PC-3 (cell line): ENCODE results near the gene CCR7. TPM values are rescaled to one million over a fixed set of nuclear protein-coding genes. Genes with fewer than 3 reads are reported as not detected.

Experiments
- ATAC-seq: fragments of 200-7000 bp; cut with Tn5 transposase; 2 replicates; pipeline ENCODE4 v1.9.1; 2020; ENCODE audit warnings: mild to moderate bottlenecking, moderate library complexity
- BruUV-seq: library from RNA; stranded (reverse); fragments of 400-500 nt; replicated peaks from 2 replicates; lab custom pipeline; 2021; lab: Mats Ljungman, UMichigan
- CTCF ChIA-PET: fragments of 300-600 bp; sonication (Branson Sonifier 250); formaldehyde crosslinking; loops from one replicate; lab custom pipeline; 2022; ENCODE audit warnings: antibody characterized with exemption; lab: Charles Lee
- POLR2A ChIA-PET: fragments of 300-600 bp; sonication (Branson Sonifier 250); formaldehyde crosslinking; loops from one replicate; lab custom pipeline; 2022; ENCODE audit warnings: antibody characterized with exemption; ENCODE audit not compliant: unreplicated experiment; lab: Charles Lee
- DNase-seq: peaks from one replicate; pipeline ENCODE4 v3.0.0-alpha.2; 2015
- H2AFZ ChIP-seq: fragments of 300-600 bp; sonication (generic); 2 replicates; pipeline ENCODE4 v1.6.0; 2016; ENCODE audit warnings: antibody characterized with exemption, low read length
- H3F3A ChIP-seq: fragments of 300-600 bp; sonication (generic); one replicate; pipeline ENCODE4 v1.6.0; 2017; ENCODE audit warnings: antibody characterized with exemption, low read length, control low read depth, mild to moderate bottlenecking; ENCODE audit not compliant: unreplicated experiment
- H3K27ac ChIP-seq: fragments of 300-600 bp; sonication (generic); 2 replicates; pipeline ENCODE4 v1.5.1; 2016; ENCODE audit warnings: mild to moderate bottlenecking, low read length
- H3K27me3 ChIP-seq: fragments of 300-600 bp; sonication (generic); 2 replicates; pipeline ENCODE4 v1.6.1; 2016; ENCODE audit warnings: low read length, mixed read lengths
- H3K36me3 ChIP-seq: fragments of 300-600 bp; sonication (generic); 2 replicates; pipeline ENCODE4 v1.6.1; 2016; ENCODE audit warnings: low read depth, mixed run types, low read length, mixed read lengths
- H3K4me1 ChIP-seq: fragments of 300-600 bp; sonication (generic); 2 replicates; pipeline ENCODE4 v1.5.1; 2016; ENCODE audit warnings: low read length; ENCODE audit not compliant: insufficient read depth
- H3K4me2 ChIP-seq: fragments of 300-600 bp; sonication (generic); 2 replicates; pipeline ENCODE4 v1.6.0; 2016; ENCODE audit warnings: low read length
- H3K4me3 ChIP-seq: fragments of 300-600 bp; sonication (generic); 2 replicates; pipeline ENCODE4 v1.5.1; 2016; ENCODE audit warnings: mild to moderate bottlenecking, low read length, mixed read lengths
- H3K79me2 ChIP-seq: fragments of 300-600 bp; sonication (generic); 2 replicates; pipeline ENCODE4 v1.6.1; 2017; ENCODE audit warnings: low read length, mixed read lengths
- H3K9ac ChIP-seq: fragments of 300-600 bp; sonication (generic); 2 replicates; pipeline ENCODE4 v1.6.0; 2016; ENCODE audit warnings: mild to moderate bottlenecking, low read length
- H3K9me2 ChIP-seq: fragments of 300-600 bp; sonication (generic); replicated peaks from 2 replicates; pipeline ENCODE4 v1.6.1; 2016; ENCODE audit warnings: mixed run types, low read length, mixed read lengths
- H3K9me3 ChIP-seq: fragments of 300-600 bp; sonication (generic); 2 replicates; pipeline ENCODE4 v1.6.1; 2016; ENCODE audit warnings: low read length, mixed read lengths
- H4K20me1 ChIP-seq: fragments of 300-600 bp; sonication (generic); 2 replicates; pipeline ENCODE4 v1.6.1; 2016; ENCODE audit warnings: low read length, mixed read lengths
- CTCF ChIP-seq: fragments of 300-600 bp; sonication (generic); conservative IDR thresholded peaks from 2 replicates; pipeline ENCODE4 v1.5.1; 2017; ENCODE audit warnings: antibody characterized with exemption, low read depth, mild to moderate bottlenecking, low read length
- EZH2 ChIP-seq: fragments of 300-600 bp; sonication (generic); IDR thresholded peaks from one replicate; pipeline ENCODE4 v1.6.1; 2017; ENCODE audit warnings: antibody characterized with exemption, mild to moderate bottlenecking, low read length; ENCODE audit not compliant: unreplicated experiment
- EZH2phosphoT487 ChIP-seq: fragments of 300-600 bp; sonication (generic); IDR thresholded peaks from 2 replicates; pipeline ENCODE4 v1.6.1; 2018; ENCODE audit warnings: mild to moderate bottlenecking, antibody characterized with exemption, low read length, borderline replicate concordance
- intact Hi-C: fragments of 100-400 bp; cut with micrococcal nuclease; formaldehyde crosslinking; loops from 2 replicates; pipeline ENCODE4 v1.9.0; 2023
- total RNA-seq: library from RNA; depleted of rRNA; stranded (reverse); fragments of >200 nt; gene quantifications from 2 replicates; pipeline ENCODE4 v1.2.3, GENCODE V29; 2014

The CCR7 gene
- total RNA-seq, 1 experiment from 2014 or later: not detected

GRCh38 chr17:40511136-40511535, 54.1 kb downstream of the CCR7 start:
- POLR2A ChIA-PET: interaction anchor here (0.6 kb wide), 1 partner anchor 14 kb away, joined by 3 read pairs; no protein-coding TSS in a partner anchor
- Histone ChIP-seq H3K4me3 (no peak overlapping the region), H3K27ac (peak overlapping the region; percentile 91), H3K4me1 (peaks cover 52% of the 10 kb centered on the region), H4K20me1 (no peaks in the 10 kb centered on the region), H3K9me3 (no peaks in the 10 kb centered on the region), H3K9ac (peak overlapping the region; percentile 65), H2AFZ (no peak overlapping the region), H3K9me2 (no peaks in the 10 kb centered on the region), H3K4me2 (peak overlapping the region; percentile 28), H3K79me2 (no peaks in the 10 kb centered on the region; the same call in 1 of the 2 replicates), H3K27me3 (no peaks in the 10 kb centered on the region), H3F3A (no peaks in the 10 kb centered on the region), H3K36me3 (no peaks in the 10 kb centered on the region)
- DNase-seq (peak; percentile 45), ATAC-seq (peak; percentile 30; the same call in 1 of the 2 replicates)
- CTCF ChIA-PET: no interaction called here
- intact Hi-C loops: no loop called here
- TF ChIP-seq CTCF (no peak), EZH2phosphoT487 (no peak)
- BruUV-seq: no TSS peak

GRCh38 chr17:40510328-40510648, 55.0 kb downstream of the CCR7 start:
- no peak overlapping the region for H3K4me3 ChIP-seq
- H3K4me1 ChIP-seq: peaks cover 43% of the 10 kb centered on the region
- no peaks in the 10 kb centered on the region for H3F3A ChIP-seq
- H3K79me2 ChIP-seq: no peaks in the 10 kb centered on the region; the same call in 1 of the 2 replicates
- H3K27ac ChIP-seq: peak overlapping the region; percentile 91
- BruUV-seq: no TSS peak
- no peaks in the 10 kb centered on the region for H3K27me3 ChIP-seq
- ChIA-PET POLR2A (no interaction called here), CTCF (no interaction called here)
- H4K20me1 ChIP-seq: no peaks in the 10 kb centered on the region
- H3K9me2 ChIP-seq: no peaks in the 10 kb centered on the region
- no peaks in the 10 kb centered on the region for H3K9me3 ChIP-seq
- ATAC-seq (peak; percentile 94), DNase-seq (peak; percentile 87)
- H3K9ac ChIP-seq: peak overlapping the region; percentile 65
- no peak for TF ChIP-seq EZH2phosphoT487
- no peak for TF ChIP-seq CTCF
- no peak for TF ChIP-seq EZH2
- H3K4me2 ChIP-seq: peak overlapping the region; percentile 28
- intact Hi-C loops: no loop called here
- no peaks in the 10 kb centered on the region for H3K36me3 ChIP-seq
- H2AFZ ChIP-seq: peak overlapping the region; percentile 11; the same call in 1 of the 2 replicates

GRCh38 chr17:40509626-40510327, 55.5 kb downstream of the CCR7 start:
- ChIA-PET POLR2A (no interaction called here), CTCF (no interaction called here)
- intact Hi-C loops: no loop called here
- peaks cover 38% of the 10 kb centered on the region for H3K4me1 ChIP-seq
- H3K27ac ChIP-seq: peak overlapping the region; percentile 91
- H2AFZ ChIP-seq: 0 out of 2 replicates have a peak overlapping the region, but pooled peaks have one; percentile 11
- H3K4me2 ChIP-seq: peak overlapping the region; percentile 28
- H3K27me3 ChIP-seq: no peaks in the 10 kb centered on the region
- H4K20me1 ChIP-seq: no peaks in the 10 kb centered on the region
- TSS peak; percentile 84 for BruUV-seq
- no peak overlapping the region for H3K4me3 ChIP-seq
- no peaks in the 10 kb centered on the region for H3F3A ChIP-seq
- DNase-seq: no peak
- H3K79me2 ChIP-seq: no peaks in the 10 kb centered on the region; the same call in 1 of the 2 replicates
- peak overlapping the region; percentile 55 for H3K9ac ChIP-seq
- H3K9me2 ChIP-seq: no peaks in the 10 kb centered on the region
- no peaks in the 10 kb centered on the region for H3K9me3 ChIP-seq
- ATAC-seq: no peak; the same call in 1 of the 2 replicates
- no peaks in the 10 kb centered on the region for H3K36me3 ChIP-seq
- TF ChIP-seq EZH2: no peak
- no peak for TF ChIP-seq CTCF
- no peak for TF ChIP-seq EZH2phosphoT487
